PC-3 (cell line): Measurements from ENCODE around the gene SYCP1.

Experiments used
- CTCF ChIP-seq: fragments of 300-600 bp; sonication (generic); conservative IDR thresholded peaks from 2 replicates; pipeline ENCODE4 v1.5.1; 2017; ENCODE audit warnings: antibody characterized with exemption, low read depth, mild to moderate bottlenecking, low read length
- EZH2 ChIP-seq: fragments of 300-600 bp; sonication (generic); IDR thresholded peaks from one replicate; pipeline ENCODE4 v1.6.1; 2017; ENCODE audit warnings: antibody characterized with exemption, mild to moderate bottlenecking, low read length; ENCODE audit not compliant: unreplicated experiment
- EZH2phosphoT487 ChIP-seq: fragments of 300-600 bp; sonication (generic); IDR thresholded peaks from 2 replicates; pipeline ENCODE4 v1.6.1; 2018; ENCODE audit warnings: mild to moderate bottlenecking, antibody characterized with exemption, low read length, borderline replicate concordance

DNA sequence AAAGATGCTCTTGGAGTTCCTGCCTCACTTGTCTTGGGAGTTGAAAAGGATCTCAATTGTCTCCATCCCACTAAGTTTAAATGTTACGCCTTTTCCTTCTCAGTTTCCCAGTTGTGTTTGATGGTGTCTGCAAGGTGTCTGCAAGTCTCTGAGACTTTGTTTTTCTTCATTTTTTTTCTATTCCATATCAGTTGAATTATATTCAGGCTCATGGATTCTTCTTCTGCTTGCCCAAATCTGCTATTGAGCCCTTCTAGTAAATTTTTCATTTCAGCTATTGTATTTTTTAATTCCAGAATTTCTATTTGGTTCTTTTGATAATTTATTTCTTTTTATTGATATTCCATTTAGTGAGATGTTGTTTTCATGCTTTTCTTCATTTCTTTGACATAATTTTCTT is 127.6 kb downstream of the SYCP1 start:
- TF ChIP-seq CTCF (no peak), EZH2phosphoT487 (no peak), EZH2 (no peak)
